Measurements from ENCODE around the gene MAP3K14.

DNA sequence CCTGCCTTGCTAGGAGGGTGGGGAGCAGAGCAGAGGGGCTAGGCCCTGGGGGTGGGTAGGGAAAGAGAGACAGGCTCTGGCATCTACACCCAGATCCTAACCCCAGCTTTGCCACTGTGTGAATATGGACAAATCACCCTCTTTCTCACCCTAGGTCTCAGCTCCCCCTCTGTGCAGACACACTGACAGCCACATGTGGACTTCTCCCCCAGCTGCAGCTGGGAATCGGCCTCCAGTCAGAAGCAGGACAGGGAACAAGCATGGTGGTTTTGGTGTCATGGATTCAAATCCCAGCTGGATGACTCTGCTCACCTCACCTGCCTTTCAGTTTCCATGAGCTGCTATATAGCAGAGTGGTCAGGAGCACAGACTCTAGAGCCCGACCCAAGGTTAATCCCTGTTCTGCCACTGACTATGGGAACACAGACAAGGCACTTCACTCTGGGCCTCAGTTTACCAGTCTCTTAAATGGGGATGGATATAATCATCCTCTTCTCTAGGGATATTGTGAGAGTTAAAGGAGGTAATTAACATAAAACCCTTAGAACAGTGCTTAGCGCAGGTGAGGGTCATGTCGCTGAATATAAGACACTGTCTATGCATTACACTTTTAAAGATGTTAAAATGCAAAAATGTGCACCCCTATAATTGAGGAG, 26.2 kb upstream of the MAP3K14 start:
- TF ChIP-seq, protein P1, sequence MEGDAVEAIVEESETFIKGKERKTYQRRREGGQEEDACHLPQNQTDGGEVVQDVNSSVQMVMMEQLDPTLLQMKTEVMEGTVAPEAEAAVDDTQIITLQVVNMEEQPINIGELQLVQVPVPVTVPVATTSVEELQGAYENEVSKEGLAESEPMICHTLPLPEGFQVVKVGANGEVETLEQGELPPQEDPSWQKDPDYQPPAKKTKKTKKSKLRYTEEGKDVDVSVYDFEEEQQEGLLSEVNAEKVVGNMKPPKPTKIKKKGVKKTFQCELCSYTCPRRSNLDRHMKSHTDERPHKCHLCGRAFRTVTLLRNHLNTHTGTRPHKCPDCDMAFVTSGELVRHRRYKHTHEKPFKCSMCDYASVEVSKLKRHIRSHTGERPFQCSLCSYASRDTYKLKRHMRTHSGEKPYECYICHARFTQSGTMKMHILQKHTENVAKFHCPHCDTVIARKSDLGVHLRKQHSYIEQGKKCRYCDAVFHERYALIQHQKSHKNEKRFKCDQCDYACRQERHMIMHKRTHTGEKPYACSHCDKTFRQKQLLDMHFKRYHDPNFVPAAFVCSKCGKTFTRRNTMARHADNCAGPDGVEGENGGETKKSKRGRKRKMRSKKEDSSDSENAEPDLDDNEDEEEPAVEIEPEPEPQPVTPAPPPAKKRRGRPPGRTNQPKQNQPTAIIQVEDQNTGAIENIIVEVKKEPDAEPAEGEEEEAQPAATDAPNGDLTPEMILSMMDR (IDR thresholded peaks at IDR 0.05): no peak
- TF ChIP-seq POLR2A (IDR thresholded peaks at IDR 0.05): no peak
